ENCODE measurements around the gene PPAT.
"Not testable (repeated sequence)": the region's sequence is repeated elsewhere in the genome, so short reads cannot be mapped to it uniquely, and the experiment has no call there.

PPAT gene

DNA sequence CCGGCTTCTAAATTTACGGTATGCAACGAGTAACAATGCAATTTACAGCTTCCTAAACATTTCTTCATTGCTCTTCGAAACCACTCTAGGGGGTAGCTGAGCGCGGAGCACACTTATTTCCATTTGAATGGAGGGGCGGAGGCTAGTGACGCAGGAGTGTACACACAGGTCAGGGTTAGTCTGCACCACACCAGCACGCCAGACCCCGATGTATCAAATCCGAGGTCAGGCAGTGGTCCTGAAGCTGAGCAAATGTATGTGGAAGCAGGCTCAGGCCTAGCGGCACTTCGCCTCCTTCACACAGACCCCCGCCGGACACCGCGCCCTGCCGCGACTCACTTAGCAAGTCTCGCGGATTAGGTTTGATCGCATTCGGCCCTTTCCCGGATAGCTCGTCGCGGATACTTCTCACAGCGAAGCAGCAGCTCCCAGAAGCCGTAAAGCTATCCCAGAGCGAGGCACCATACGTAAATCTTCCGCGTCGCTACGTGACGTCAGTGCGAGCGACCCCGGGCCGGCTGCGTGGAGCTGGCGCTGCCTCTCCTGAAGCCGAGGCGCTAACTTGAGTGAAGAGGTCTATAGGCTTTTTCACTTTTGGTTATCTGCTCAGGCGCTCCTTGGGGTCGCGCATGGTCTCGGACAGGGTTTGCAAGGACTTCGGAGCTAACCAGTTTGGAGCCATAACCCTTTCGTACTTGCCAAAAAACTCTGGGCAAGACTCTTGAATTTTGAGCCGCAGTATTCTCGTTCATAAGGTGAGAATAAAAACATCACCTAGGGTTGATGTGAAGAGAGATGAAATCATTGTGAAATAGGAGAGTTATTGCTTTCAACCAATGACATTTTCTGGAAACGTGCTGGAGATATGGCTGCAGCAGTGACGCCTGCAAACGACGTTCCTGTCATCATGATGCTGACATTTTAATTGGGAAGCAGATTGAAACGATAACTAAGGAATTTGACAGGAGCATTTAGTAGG, 48.1 kb downstream of the PPAT start, which contains the start of gene AASDH:
Gene AASDH (minus strand): TSS at position 469 of the 979 bp plus-strand sequence. CDS start 3,192 bp downstream, outside the sequence.
- DNase-seq (ENCODE audit: extremely low read depth in 1 of 2, low read depth in 1 of 2) = peak; percentile 89 to 95

DNA sequence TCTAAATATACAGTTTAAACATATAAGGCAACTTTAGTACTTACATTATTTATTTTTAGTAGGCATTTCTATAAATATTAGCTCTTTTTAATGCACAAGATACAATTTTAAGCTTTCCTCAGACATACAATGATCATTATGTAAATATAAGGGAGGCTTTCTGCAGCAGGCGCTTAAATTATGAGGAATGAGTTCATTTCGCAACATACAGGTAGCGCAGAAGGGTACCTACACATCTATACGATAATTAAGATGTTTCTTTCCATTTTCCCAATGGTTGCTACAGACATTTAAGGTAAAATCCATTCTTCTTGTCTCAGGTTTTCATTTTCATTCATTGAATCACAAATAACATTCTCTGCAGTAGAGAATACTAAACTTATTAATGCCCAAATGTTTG, 49.3 kb downstream of the PPAT start:
- no peak for DNase-seq (ENCODE audit: extremely low read depth in 1 of 2, low read depth in 1 of 2)

DNA sequence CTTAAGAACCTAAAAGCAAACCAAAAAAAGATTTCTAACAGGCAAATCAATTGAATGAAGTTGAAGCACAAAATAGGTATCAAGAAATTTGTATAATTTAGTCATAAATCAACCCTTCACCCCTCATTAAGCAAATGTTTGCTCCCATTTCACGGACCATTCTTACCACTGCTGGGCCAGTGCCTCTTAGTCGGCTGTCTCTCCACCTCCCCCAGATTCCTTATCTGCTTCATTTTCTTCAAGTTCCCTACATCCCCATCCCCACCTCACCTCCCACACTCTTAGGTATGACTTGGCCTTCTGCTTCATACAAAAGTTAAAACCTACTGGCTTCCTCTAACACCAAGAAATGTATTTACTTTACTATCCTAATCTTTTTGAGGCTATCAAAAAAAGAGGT, 60.0 kb downstream of the PPAT start:
- no peak for DNase-seq (ENCODE audit: extremely low read depth in 1 of 2, low read depth in 1 of 2)

DNA sequence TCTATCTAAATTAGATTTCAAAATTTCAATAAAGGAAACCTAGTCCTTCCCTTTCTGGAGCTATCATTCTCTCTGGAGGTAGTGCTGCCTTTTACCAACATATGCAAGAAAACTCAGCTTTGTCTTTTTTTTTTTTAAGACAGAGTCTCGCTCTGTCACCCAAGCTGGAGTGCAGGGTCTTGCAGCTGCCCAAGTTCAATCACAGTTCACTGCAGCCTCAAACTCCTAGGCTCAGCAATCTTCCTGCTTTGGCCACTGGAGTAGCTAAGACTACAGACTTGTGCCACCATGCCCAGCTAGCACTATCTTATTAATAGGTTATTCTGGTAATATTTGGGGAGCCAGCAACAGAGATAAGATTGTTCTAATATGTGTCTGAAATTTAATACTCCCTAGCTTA, 60.5 kb downstream of the PPAT start:
- no peak for DNase-seq (ENCODE audit: extremely low read depth in 1 of 2, low read depth in 1 of 2)

DNA sequence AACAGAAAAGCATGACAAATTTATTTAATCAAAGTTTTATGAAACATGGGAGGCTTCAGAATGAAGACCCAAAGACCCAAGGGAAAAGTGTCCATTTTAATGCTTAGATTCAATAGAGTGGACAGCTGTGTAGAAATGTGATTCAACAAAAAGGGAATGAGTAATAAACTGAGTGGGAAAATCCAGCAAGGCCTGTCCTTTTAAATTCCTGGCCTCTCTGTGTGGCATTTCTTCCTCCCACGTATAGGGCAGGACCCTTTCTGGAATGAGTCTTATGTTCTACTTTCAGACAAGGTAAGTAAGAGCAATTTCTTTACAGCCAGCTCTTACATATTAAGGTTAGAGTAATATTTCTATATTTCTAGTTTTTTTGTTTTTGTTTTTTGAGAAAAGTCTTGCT, 62.6 kb downstream of the PPAT start:
- no peak for DNase-seq (ENCODE audit: extremely low read depth in 1 of 2, low read depth in 1 of 2)

DNA sequence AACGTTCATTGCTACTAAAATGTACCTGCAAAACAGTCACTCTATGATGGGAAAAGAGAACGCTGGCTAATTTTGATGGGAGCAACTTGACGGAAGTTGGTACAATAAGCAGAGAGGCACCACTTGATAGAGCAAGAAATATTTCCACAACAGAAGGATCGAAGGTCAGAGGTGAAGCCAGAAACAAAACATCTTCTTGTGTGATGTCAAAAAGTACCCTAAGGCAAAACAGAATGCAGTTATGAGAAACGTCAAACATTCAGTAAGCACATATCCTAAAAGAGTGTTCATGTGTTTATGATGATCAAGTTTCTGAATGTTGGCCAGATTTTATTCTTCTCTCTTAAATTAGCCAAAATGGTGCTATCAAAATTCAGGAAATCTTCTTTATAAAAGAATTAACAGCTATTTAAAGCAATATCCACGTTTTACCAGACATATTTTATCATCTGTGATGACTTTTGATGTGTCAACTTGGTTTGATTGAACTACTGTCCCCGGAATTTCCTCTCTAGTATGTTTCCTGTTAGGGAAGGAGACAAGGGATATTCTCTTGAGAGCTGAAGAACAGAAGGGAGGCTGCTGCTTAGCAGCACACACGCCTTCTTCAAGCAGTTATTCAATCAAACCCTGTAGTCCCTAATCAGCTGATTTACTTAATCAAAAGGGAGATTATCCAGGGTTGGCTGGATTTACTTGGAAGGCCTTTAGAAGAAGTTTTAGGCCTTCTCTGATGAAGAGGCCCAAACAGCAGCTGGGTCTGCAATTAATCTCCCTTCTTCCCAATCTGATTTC, 63.8 kb downstream of the PPAT start:
- DNase-seq (ENCODE audit: extremely low read depth in 1 of 2, low read depth in 1 of 2) = no peak

DNA sequence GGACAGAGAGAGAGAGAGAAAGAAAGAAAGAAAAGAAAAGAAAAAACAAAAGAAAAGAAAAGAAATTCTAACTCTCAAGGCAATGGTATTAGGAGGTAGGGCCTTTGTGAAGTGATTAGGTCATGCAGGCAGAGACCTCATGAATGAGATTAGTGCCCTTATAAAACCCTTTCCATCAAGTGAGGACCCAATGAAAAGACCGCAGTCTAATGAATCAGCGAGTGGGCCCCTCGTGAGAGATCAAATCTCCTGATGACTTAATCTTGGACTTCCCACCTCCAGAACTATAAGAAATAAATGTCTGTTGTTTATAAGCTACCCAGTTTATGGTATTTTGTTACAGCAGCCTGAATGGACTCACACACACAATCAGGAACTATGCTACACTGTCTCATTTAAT, 65.0 kb downstream of the PPAT start:
- DNase-seq (ENCODE audit: extremely low read depth in 1 of 2, low read depth in 1 of 2) = no peak

DNA sequence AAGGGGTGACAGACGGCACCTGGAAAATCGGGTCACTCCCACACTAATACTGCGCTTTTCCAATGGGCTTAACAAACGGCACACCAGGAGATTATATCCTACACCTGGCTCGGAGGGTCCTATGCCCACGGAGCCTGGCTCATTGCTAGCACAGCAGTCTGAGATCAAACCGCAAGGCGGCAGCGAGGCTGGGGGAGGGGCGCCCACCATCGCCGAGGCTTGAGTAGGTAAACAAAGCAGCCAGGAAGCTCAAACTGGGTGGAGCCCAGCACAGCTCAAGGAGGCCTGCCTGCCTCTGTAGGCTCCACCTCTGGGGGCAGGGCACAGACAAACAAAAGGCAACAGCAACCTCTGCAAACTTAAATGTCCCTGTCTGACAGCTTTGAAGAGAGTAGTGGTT, 72.4 kb downstream of the PPAT start:
- DNase-seq (ENCODE audit: extremely low read depth in 1 of 2, low read depth in 1 of 2) = not testable (repeated sequence)

DNA sequence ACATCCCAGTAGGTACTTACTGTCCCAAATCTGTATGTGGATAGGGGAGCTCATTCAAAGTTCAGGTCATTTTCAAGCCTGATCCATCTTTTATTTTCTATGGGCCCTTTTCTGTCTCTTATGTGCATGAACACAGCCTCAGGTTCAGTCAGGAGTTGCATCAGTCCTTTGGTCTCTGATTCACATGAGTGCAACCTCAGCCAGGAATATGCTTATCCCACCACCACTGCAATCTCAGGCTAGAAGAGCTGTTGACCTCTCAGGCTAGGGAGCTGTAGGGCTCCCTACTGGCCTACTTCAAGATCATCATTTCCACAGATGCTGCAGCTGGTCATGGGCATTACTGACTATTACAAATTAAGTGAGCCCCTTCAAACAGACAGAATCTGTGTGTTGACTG, 75.3 kb downstream of the PPAT start:
- DNase-seq (ENCODE audit: extremely low read depth in 1 of 2, low read depth in 1 of 2) = no peak

DNA sequence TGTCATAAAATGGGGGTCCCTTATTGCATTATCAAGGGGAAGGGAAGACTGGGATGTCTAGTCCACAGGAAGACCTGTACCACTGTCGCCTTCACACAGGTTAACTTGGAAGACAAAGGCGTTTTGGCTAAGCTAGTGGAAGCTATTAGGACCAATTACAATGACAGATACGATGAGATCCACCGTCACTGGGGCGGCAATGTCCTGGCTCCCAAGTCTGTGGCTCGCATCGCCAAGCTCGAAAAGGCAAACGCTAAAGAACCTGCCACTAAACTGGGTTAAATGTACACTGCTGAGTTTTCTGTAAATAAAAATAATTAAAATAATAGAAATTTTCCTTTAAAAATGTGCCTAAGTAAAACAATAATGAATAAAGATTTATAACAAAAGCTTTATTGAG, 78.8 kb downstream of the PPAT start:
- no peak for DNase-seq (ENCODE audit: extremely low read depth in 1 of 2, low read depth in 1 of 2)

DNA sequence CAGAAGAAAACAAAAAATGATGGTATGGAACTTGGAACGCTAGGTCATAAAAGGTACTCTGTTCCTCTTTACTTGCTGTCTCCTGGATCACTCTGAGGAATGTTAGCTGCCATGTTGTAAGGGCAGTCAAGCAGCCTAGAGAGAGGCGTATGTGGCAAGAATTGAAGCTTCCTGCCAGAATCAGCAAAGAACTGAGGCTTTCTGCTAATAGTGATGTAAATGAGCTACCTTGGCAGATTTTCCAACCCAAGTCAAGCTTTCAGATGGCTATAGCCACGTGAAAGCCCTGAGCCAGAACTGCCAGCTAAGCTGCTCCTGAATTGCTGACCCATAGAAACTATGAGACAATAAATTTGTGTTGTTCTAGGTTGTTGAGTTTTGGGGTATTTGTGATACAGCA, 86.8 kb downstream of the PPAT start:
- no peak for DNase-seq (ENCODE audit: extremely low read depth in 1 of 2, low read depth in 1 of 2)

DNA sequence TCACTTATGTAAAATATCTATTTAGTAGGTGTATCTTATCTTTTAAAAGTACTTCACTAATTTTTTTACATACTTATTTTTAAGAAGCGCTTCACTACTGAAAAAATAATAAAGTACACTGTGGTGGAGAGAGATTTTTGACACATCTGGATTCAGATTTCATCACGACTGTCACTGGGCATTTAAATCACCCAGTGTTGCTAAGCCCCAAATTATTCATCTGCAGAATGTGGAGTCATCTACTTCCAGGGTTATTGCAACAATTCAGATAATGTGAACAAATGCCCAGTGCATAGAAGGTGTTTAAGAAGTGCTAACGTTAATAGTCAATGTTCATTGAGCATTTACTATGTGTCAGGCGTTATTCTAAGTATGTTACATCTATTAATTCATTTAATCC, 90.0 kb downstream of the PPAT start:
- DNase-seq (ENCODE audit: extremely low read depth in 1 of 2, low read depth in 1 of 2) = no peak
